ENCODE results near the gene FLT4. TPM values are rescaled to one million over a fixed set of nuclear protein-coding genes. Genes with fewer than 3 reads are reported as not detected.
A peak's percentile ranks its signal among the peaks of the same experiment; 100 is the strongest.

Gene FLT4
- total and polyA plus RNA-seq, 2 of the 13 experiments (the other 11 are each of a cell fraction or from before 2014, with no cell fraction given): not detected

- Histone ChIP-seq H3K4me3 (replicated peaks in 1 of 3; ENCODE audit: insufficient read depth in 1 of 3, low read depth in 2 of 3, low read length in 3 of 3) (peak overlapping the region in 1 of 3 experiments; percentile 16; a peak in 1 of 6 replicates), H3K9me3 (ENCODE audit: low read length) (no peaks in the 10 kb centered on the region), H3K4me2 (ENCODE audit: low read depth, low read length) (no peak overlapping the region; the same call in 1 of the 2 replicates), H3K27me3 (ENCODE audit: control insufficient read depth in 1 of 2, insufficient read depth in 2 of 2, low read length in 2 of 2) (peaks cover 0 to 14% of the 10 kb centered on the region in 2 experiments; a peak in 1 of 5 replicates), H4K20me1 (ENCODE audit: insufficient read depth, low read length) (no peaks in the 10 kb centered on the region), H3K27ac (ENCODE audit: extremely low read length, insufficient read depth, low read length) (no peak overlapping the region), H3K79me2 (ENCODE audit: insufficient read depth, low read length) (no peaks in the 10 kb centered on the region), H2AFZ (ENCODE audit: low read length) (no peak overlapping the region), H3K36me3 (replicated peaks in 1 of 2; ENCODE audit: control insufficient read depth in 1 of 2, insufficient read depth in 2 of 2, low read length in 2 of 2) (no peaks in the 10 kb centered on the region), H3K4me1 (ENCODE audit: insufficient read depth, low read length) (peaks cover 24% of the 10 kb centered on the region), H3K9ac (ENCODE audit: insufficient read depth, low read depth, low read length) (no peak overlapping the region)
- FAIRE-seq: no peak
- intact Hi-C loops (cut with micrococcal nuclease; ENCODE audit: unreplicated experiment) (no loop called here), in situ Hi-C loops (cut with HindIII; ENCODE audit: extremely low pct_ligation_motif_present, low pct_unique_long_range_greater_than_20kb) (loop anchor here (5.0 kb wide), 1 partner anchor 57 kb away; no protein-coding TSS in a partner anchor)
- peak; percentile 65 for ATAC-seq
- WGBS (ENCODE audit: low lambda C conversion rate): 6% methylated on average over 11 of the region's 17 CpGs
- CTCF ChIA-PET (ENCODE audit: low intra/inter-chr PET ratio, low total read pairs): no interaction called here
- POLR2A ChIA-PET: no interaction called here
- BruUV-seq (replicated peaks): no TSS peak
- DNase-seq (ENCODE audit: low spot score): peak; percentile 24
- TF ChIP-seq FOXP4 (CRISPR knock-in tag; IDR thresholded peaks at IDR 0.05) (peak; percentile 65), ZBTB1 (CRISPR knock-in tag; IDR thresholded peaks at IDR 0.05; ENCODE audit: borderline replicate concordance) (no peak), BHLHE40 (IDR thresholded peaks at IDR 0.05; ENCODE audit: low read length) (peak; percentile 39; the same call in 1 of the 2 replicates), SOX13 (IDR thresholded peaks at IDR 0.05) (no peak), SOX13 (CRISPR knock-in tag; conservative IDR thresholded peaks at IDR 0.05 in 1 of 2, IDR thresholded peaks at IDR 0.05 in 1 of 2) (peak in 1 of 2 experiments; percentile 40; a peak in 1 of 4 replicates), FOXA1 (IDR thresholded peaks at IDR 0.05) (no peak), FOXA1 (CRISPR knock-in tag; IDR thresholded peaks at IDR 0.05) (peak; percentile 31; the same call in 1 of the 2 replicates), ZNF790 (CRISPR knock-in tag; IDR thresholded peaks at IDR 0.05; ENCODE audit: borderline replicate concordance) (no peak), ZBTB2 (CRISPR knock-in tag; IDR thresholded peaks at IDR 0.05; ENCODE audit: low read depth) (no peak), NONO (IDR thresholded peaks at IDR 0.05) (no peak), NONO (CRISPR knock-in tag; conservative IDR thresholded peaks at IDR 0.05) (no peak), ZNF841 (CRISPR knock-in tag; IDR thresholded peaks at IDR 0.05; ENCODE audit: borderline replicate concordance) (no peak), HNRNPUL1 (IDR thresholded peaks at IDR 0.05; ENCODE audit: low read depth, low read length) (no peak), GATA4 (IDR thresholded peaks at IDR 0.05; ENCODE audit: borderline replicate concordance, low read depth) (0 out of 2 replicates have a peak, but pooled peaks have one; percentile 38), ZSCAN29 (CRISPR knock-in tag; conservative IDR thresholded peaks at IDR 0.05) (no peak), SNRNP70 (IDR thresholded peaks at IDR 0.05; ENCODE audit: low read depth, low read length) (no peak)
- TF ChIP-seq, protein P1, sequence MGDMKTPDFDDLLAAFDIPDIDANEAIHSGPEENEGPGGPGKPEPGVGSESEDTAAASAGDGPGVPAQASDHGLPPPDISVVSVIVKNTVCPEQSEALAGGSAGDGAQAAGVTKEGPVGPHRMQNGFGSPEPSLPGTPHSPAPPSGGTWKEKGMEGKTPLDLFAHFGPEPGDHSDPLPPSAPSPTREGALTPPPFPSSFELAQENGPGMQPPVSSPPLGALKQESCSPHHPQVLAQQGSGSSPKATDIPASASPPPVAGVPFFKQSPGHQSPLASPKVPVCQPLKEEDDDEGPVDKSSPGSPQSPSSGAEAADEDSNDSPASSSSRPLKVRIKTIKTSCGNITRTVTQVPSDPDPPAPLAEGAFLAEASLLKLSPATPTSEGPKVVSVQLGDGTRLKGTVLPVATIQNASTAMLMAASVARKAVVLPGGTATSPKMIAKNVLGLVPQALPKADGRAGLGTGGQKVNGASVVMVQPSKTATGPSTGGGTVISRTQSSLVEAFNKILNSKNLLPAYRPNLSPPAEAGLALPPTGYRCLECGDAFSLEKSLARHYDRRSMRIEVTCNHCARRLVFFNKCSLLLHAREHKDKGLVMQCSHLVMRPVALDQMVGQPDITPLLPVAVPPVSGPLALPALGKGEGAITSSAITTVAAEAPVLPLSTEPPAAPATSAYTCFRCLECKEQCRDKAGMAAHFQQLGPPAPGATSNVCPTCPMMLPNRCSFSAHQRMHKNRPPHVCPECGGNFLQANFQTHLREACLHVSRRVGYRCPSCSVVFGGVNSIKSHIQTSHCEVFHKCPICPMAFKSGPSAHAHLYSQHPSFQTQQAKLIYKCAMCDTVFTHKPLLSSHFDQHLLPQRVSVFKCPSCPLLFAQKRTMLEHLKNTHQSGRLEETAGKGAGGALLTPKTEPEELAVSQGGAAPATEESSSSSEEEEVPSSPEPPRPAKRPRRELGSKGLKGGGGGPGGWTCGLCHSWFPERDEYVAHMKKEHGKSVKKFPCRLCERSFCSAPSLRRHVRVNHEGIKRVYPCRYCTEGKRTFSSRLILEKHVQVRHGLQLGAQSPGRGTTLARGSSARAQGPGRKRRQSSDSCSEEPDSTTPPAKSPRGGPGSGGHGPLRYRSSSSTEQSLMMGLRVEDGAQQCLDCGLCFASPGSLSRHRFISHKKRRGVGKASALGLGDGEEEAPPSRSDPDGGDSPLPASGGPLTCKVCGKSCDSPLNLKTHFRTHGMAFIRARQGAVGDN (CRISPR knock-in tag; IDR thresholded peaks at IDR 0.05): peak; percentile 23; the same call in 1 of the 2 replicates
Measured at GRCh38 chr5:180668835-180669596, 19.6 kb upstream of the FLT4 start.
